Measurements from ENCODE around the gene SBNO2.

SBNO2 gene

GRCh38 chr19:1058112-1058511 lies 116.0 kb downstream of the SBNO2 start:
- DNase-seq (ENCODE audit: low spot score) = no peak

Data from Ammon's horn (tissue), 1 donor.